Activated CD4-positive, alpha-beta T cell treated with anti-CD3 and anti-CD28 coated beads for 36 hours (primary cell): ENCODE measurements around the gene PPP2R3B. TPM values are rescaled to one million over a fixed set of nuclear protein-coding genes. Genes with fewer than 3 reads are reported as not detected.

Source experiments
- ATAC-seq: fragments of 200-7000 bp; cut with Tn5 transposase; one replicate; pipeline ENCODE4 v1.10.0; 2021; ENCODE audit warnings: mild to moderate bottlenecking, moderate library complexity
- CTCF ChIA-PET: fragments of 350-600 bp; sonication (Branson Sonifier 250); formaldehyde crosslinking; loops from one replicate; lab custom pipeline; 2021; ENCODE audit warnings: antibody characterized with exemption; lab: Charles Lee
- POLR2A ChIA-PET: fragments of 350-600 bp; sonication (Branson Sonifier 250); formaldehyde crosslinking; loops from one replicate; lab custom pipeline; 2021; ENCODE audit warnings: antibody characterized with exemption, inconsistent platforms; lab: Charles Lee
- DNase-seq: peaks from one replicate; pipeline ENCODE4 v3.0.0-alpha.2; 2020
- H3K27ac Mint-ChIP-seq: one replicate; pipeline ENCODE4 v1.8.0; 2021; ENCODE audit warnings: mixed read lengths
- H3K27me3 Mint-ChIP-seq: one replicate; pipeline ENCODE4 v1.8.0; 2021; ENCODE audit warnings: mixed read lengths
- H3K36me3 Mint-ChIP-seq: one replicate; pipeline ENCODE4 v1.8.0; 2021; ENCODE audit warnings: low read depth, mixed read lengths
- H3K4me1 Mint-ChIP-seq: one replicate; pipeline ENCODE4 v1.8.0; 2021; ENCODE audit warnings: mixed read lengths
- H3K4me3 Mint-ChIP-seq: one replicate; pipeline ENCODE4 v1.8.0; 2021; ENCODE audit warnings: mild to moderate bottlenecking, moderate library complexity, mixed read lengths
- H3K9me3 Mint-ChIP-seq: one replicate; pipeline ENCODE4 v1.8.0; 2021; ENCODE audit warnings: low read depth, mixed read lengths
- intact Hi-C, 2 experiments: fragments of 100-400 bp; cut with DNase I in 1 of 2; cut with micrococcal nuclease in 1 of 2; formaldehyde crosslinking; loops; one replicate each; pipeline versions ENCODE4 v1.14.2 to v1.15.1; 2022 to 2024; cut with DNase I, micrococcal nuclease
- total RNA-seq, 2 experiments: library from RNA; stranded (reverse); gene quantifications; one replicate each; pipeline ENCODE4 v1.2.3, GENCODE V29; 2021

Gene PPP2R3B
- total RNA-seq, 2 experiments from 2014 or later, result 23.3 to 26.8 TPM

DNA sequence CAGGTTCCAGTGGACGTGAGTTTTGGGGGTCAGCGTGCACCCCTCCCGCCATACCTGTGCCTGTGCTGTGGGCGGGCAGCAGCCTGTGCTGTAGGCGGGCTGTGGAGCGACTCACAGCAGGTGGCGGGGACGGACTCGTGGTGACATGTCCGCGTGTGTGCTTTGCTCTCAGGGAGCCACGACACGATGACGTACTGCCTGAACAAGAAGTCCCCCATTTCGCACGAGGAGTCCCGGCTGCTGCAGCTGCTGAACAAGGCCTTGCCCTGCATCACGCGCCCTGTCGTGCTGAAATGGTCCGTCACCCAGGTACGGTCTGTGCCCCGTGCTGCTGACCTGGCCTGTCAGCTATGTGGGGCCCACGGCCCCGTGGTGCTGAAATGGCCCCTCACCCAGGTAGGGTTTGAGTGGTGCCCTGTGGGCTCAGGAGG, 98.1 kb downstream of the PPP2R3B start:
- Mint-ChIP-seq H3K4me1 (peaks cover 16% of the 10 kb centered on the region), H3K36me3 (peaks cover 67% of the 10 kb centered on the region), H3K4me3 (no peak overlapping the region), H3K9me3 (no peaks in the 10 kb centered on the region), H3K27me3 (no peaks in the 10 kb centered on the region), H3K27ac (no peak overlapping the region)
- CTCF ChIA-PET, result no interaction called here
- POLR2A ChIA-PET, result no interaction called here
- DNase-seq (no peak), ATAC-seq (no peak)
- intact Hi-C loops, result no loop called here

DNA sequence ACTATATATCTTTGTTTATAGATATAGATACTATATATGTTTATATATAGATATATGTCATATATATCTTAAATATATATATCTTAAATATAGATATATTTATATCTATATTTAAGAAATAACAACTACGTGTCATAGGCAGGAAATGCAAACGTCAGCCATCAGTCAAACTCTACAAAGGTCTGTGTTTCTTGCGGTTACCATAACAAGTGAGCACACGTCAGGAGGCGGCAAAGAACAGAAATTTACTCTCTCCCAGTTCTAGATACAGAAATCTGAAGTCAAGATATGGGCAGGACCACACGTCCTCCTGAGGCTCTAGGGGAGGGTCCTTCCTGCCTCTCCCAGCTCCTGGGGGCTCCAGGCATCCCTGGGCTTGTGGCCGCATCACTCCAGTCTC, 99.0 kb downstream of the PPP2R3B start:
- ChIA-PET CTCF (no interaction called here), POLR2A (no interaction called here)
- no peak for ATAC-seq
- Mint-ChIP-seq H3K4me1 (peaks cover 16% of the 10 kb centered on the region), H3K4me3 (no peak overlapping the region), H3K27ac (no peak overlapping the region), H3K36me3 (peaks cover 59% of the 10 kb centered on the region), H3K27me3 (no peaks in the 10 kb centered on the region), H3K9me3 (no peaks in the 10 kb centered on the region)
- no peak for DNase-seq
- intact Hi-C loops, result no loop called here

DNA sequence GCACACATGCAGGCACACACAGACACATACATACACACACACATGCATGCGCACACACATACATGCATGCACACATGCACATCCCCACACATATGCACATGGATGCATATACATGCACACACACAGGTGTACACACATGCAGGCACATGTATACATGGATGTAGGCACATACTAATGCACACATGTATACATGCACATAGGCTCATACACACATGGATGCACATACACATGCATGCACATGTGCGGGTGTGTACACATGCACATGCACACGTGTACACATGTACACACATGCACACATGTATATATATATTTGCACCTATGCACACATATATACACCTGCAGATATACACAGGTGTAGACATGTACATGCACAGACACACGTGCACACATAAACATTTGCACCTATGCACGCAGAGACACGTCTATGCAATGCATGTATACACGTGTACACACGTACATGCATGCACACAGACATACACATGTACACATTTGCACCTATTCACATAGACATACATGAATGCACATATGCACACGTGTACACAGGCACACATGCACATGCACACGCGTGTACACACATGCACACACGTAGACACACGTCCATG, 101.5 kb downstream of the PPP2R3B start:
- ChIA-PET CTCF (no interaction called here), POLR2A (no interaction called here)
- Mint-ChIP-seq H3K27ac (no peak overlapping the region), H3K4me3 (no peak overlapping the region), H3K4me1 (peaks cover 16% of the 10 kb centered on the region), H3K9me3 (no peaks in the 10 kb centered on the region), H3K36me3 (peaks cover 43% of the 10 kb centered on the region), H3K27me3 (no peaks in the 10 kb centered on the region)
- intact Hi-C loops, result no loop called here
- ATAC-seq (no peak), DNase-seq (no peak)

Other genes starting within 250 kb of the PPP2R3B start
- gene PLCXD1, start 105.5 kb downstream of the PPP2R3B start, total RNA-seq, result 100 to 1,000 TPM in 1 of 2 experiments, 10 to 100 TPM in 1; 92.8 to 127 TPM
- gene GTPBP6, start 68.1 kb downstream of the PPP2R3B start, total RNA-seq, result 10 to 100 TPM; 54.5 to 60.2 TPM
- gene SHOX, start 243.9 kb upstream of the PPP2R3B start, total RNA-seq, result not detected